GM23338 (cell line): ENCODE data around the gene TEX30. TPM values are rescaled to one million over a fixed set of nuclear protein-coding genes. Genes with fewer than 3 reads are reported as not detected.

ENCODE experiments used
- ATAC-seq: fragments of 200-7000 bp; cut with Tn5 transposase; 3 replicates; pipeline ENCODE4 v1.9.1; 2020
- DNase-seq: peaks from one replicate; pipeline ENCODE4 v3.0.0-alpha.2; 2015; ENCODE audit warnings: low spot score
- H2AFZ ChIP-seq: fragments of 200-600 bp; sonication (generic); 2 replicates; pipeline ENCODE4 v1.8.0; 2016; ENCODE audit warnings: antibody characterized with exemption, mild to moderate bottlenecking, moderate library complexity
- H3F3A ChIP-seq: fragments of 200-600 bp; sonication (generic); replicated peaks from 2 replicates; pipeline ENCODE4 v1.8.0; 2017; ENCODE audit warnings: antibody characterized with exemption, mixed run types, low read depth
- H3K27ac ChIP-seq: fragments of 200-600 bp; sonication (generic); 2 replicates; pipeline ENCODE4 v1.6.1; 2016; ENCODE audit warnings: low read depth
- H3K27me3 ChIP-seq: fragments of 200-600 bp; sonication (generic); 2 replicates; pipeline ENCODE4 v1.8.0; 2016; ENCODE audit warnings: mild to moderate bottlenecking, mixed run types, moderate library complexity; ENCODE audit not compliant: insufficient read depth
- H3K36me3 ChIP-seq: fragments of 200-600 bp; sonication (generic); 2 replicates; pipeline ENCODE4 v1.8.0; 2016; ENCODE audit warnings: mild to moderate bottlenecking; ENCODE audit not compliant: insufficient read depth
- H3K4me1 ChIP-seq: fragments of 200-600 bp; sonication (generic); 2 replicates; pipeline ENCODE4 v1.8.0; 2016; ENCODE audit warnings: mild to moderate bottlenecking, moderate library complexity; ENCODE audit not compliant: insufficient read depth
- H3K4me2 ChIP-seq: fragments of 200-600 bp; sonication (generic); 2 replicates; pipeline ENCODE4 v1.7.1; 2017; ENCODE audit warnings: mixed run types
- H3K4me3 ChIP-seq: fragments of 200-600 bp; sonication (generic); 2 replicates; pipeline ENCODE4 v1.6.1; 2016; ENCODE audit warnings: mixed run types
- H3K79me2 ChIP-seq: fragments of 200-600 bp; sonication (generic); replicated peaks from 2 replicates; pipeline ENCODE4 v1.8.0; 2017; ENCODE audit warnings: mild to moderate bottlenecking; ENCODE audit not compliant: insufficient read depth
- H3K9me2 ChIP-seq: fragments of 200-600 bp; sonication (generic); 2 replicates; pipeline ENCODE4 v1.8.0; 2017; ENCODE audit not compliant: insufficient read depth
- H4K20me1 ChIP-seq: fragments of 200-600 bp; sonication (generic); replicated peaks from 2 replicates; pipeline ENCODE4 v1.8.0; 2017; ENCODE audit warnings: mild to moderate bottlenecking; ENCODE audit not compliant: insufficient read depth
- H3K27ac Mint-ChIP-seq: 2 replicates; pipeline ENCODE4 v1.8.0; 2020; ENCODE audit warnings: inconsistent platforms, mild to moderate bottlenecking, moderate library complexity, mixed read lengths
- H3K27me3 Mint-ChIP-seq: 3 replicates; pipeline ENCODE4 v1.8.0; 2022; ENCODE audit warnings: low read depth, mild to moderate bottlenecking, moderate library complexity, mixed read lengths, inconsistent platforms; ENCODE audit not compliant: insufficient read depth, poor library complexity
- H3K36me3 Mint-ChIP-seq: 3 replicates; pipeline ENCODE4 v1.8.0; 2021; ENCODE audit warnings: low read depth, mild to moderate bottlenecking, inconsistent platforms, moderate library complexity, mixed read lengths
- H3K4me1 Mint-ChIP-seq: 3 replicates; pipeline ENCODE4 v1.8.0; 2020; ENCODE audit warnings: mild to moderate bottlenecking, inconsistent platforms, mixed read lengths
- H3K4me3 Mint-ChIP-seq: 3 replicates; pipeline ENCODE4 v1.8.0; 2021; ENCODE audit warnings: moderate library complexity, mild to moderate bottlenecking, inconsistent platforms, mixed read lengths
- H3K9me3 Mint-ChIP-seq: 3 replicates; pipeline ENCODE4 v1.8.0; 2020; ENCODE audit warnings: moderate library complexity, mild to moderate bottlenecking, inconsistent platforms, mixed read lengths
- CREB1 ChIP-seq: fragments of 250-450 bp; sonication (Bioruptor Pico); IDR thresholded peaks from 2 replicates; pipeline ENCODE4 v1.5.0; 2020; ENCODE audit warnings: low read depth, mild to moderate bottlenecking, moderate library complexity
- CTCF ChIP-seq, 2 experiments: fragments of 200-600 bp in 1 of 2; sonication (generic) in 1 of 2; conservative IDR thresholded peaks; 2 replicates each; pipeline versions ENCODE4 v1.5.1 to v1.6.1; 2016 to 2017; ENCODE audit warnings: antibody characterized with exemption in 2 of 2, low read depth in 2 of 2, mild to moderate bottlenecking in 2 of 2, moderate library complexity in 1 of 2
- ETS1 ChIP-seq: IDR thresholded peaks from 2 replicates; pipeline ENCODE4 v1.6.1; 2016; ENCODE audit warnings: antibody characterized with exemption
- EZH2 ChIP-seq: fragments of 200-600 bp; sonication (generic); IDR thresholded peaks from one replicate; pipeline ENCODE4 v1.8.0; 2017; ENCODE audit warnings: antibody characterized with exemption, mild to moderate bottlenecking, low read depth; ENCODE audit not compliant: unreplicated experiment
- EZH2phosphoT487 ChIP-seq: fragments of 200-600 bp; sonication (generic); IDR thresholded peaks from one replicate; pipeline ENCODE4 v1.8.1; 2018; ENCODE audit warnings: antibody characterized with exemption; ENCODE audit not compliant: unreplicated experiment
- JUNB ChIP-seq: IDR thresholded peaks from one replicate; pipeline ENCODE4 v1.6.1; 2016; ENCODE audit warnings: antibody characterized with exemption; ENCODE audit not compliant: unreplicated experiment
- NANOG ChIP-seq: IDR thresholded peaks from 2 replicates; pipeline ENCODE4 v1.6.1; 2016; ENCODE audit warnings: antibody characterized with exemption, borderline replicate concordance
- POLR2AphosphoS5 ChIP-seq: IDR thresholded peaks from 2 replicates; pipeline ENCODE4 v1.6.1; 2016; ENCODE audit warnings: antibody characterized with exemption, low read depth
- REST ChIP-seq: IDR thresholded peaks from one replicate; pipeline ENCODE4 v1.6.1; 2018; ENCODE audit warnings: antibody characterized with exemption; ENCODE audit not compliant: unreplicated experiment
- STAT1 ChIP-seq: IDR thresholded peaks from one replicate; pipeline ENCODE4 v1.6.1; 2016; ENCODE audit warnings: antibody characterized with exemption; ENCODE audit not compliant: unreplicated experiment
- ZNF114 ChIP-seq: fragments of 250-450 bp; sonication (Bioruptor Pico); IDR thresholded peaks from 2 replicates; pipeline ENCODE4 v1.5.0; 2020; ENCODE audit warnings: mild to moderate bottlenecking, moderate library complexity
- ZNF331 ChIP-seq: fragments of 250-450 bp; sonication (Bioruptor Pico); IDR thresholded peaks from 2 replicates; pipeline ENCODE4 v1.5.0; 2020; ENCODE audit warnings: low read depth, mild to moderate bottlenecking, moderate library complexity
- ZNF462 ChIP-seq: fragments of 250-450 bp; sonication (Bioruptor Pico); IDR thresholded peaks from 2 replicates; pipeline ENCODE4 v1.5.0; 2020; ENCODE audit warnings: mild to moderate bottlenecking, moderate library complexity
- polyA plus RNA-seq: library from polyadenylated mRNA; unstranded; fragments of >200 nt; fragmentation: Nextera tagmentation; extraction: Ambion mirVana; gene quantifications from 2 replicates; pipeline ENCODE4 v1.2.1, GENCODE V29; 2016
- total RNA-seq: library from RNA; depleted of rRNA; stranded (reverse); fragments of >200 nt; shearing (Covaris generic); gene quantifications from 2 replicates; pipeline ENCODE4 v1.2.3, GENCODE V29; 2014

TEX30 gene
- total and polyA plus RNA-seq, 2 experiments from 2014 or later, result 6.3 to 28.2 TPM

- Histone ChIP-seq H3K79me2 (no peaks in the 10 kb centered on the region), H3K27me3 (peaks cover 30% of the 10 kb centered on the region), H3K4me1 (no peaks in the 10 kb centered on the region; the same call in 1 of the 2 replicates), H3K4me2 (no peak overlapping the region), H3K4me3 (no peak overlapping the region), H3K9me2 (no peaks in the 10 kb centered on the region), H3F3A (no peaks in the 10 kb centered on the region), H3K36me3 (no peaks in the 10 kb centered on the region), H2AFZ (no peak overlapping the region), H4K20me1 (no peaks in the 10 kb centered on the region; the same call in 1 of the 2 replicates), H3K27ac (no peak overlapping the region)
- Mint-ChIP-seq H3K9me3 (no peaks in the 10 kb centered on the region; the same call in 2 of the 3 replicates), H3K27me3 (peaks cover 19% of the 10 kb centered on the region), H3K36me3 (peaks cover 6% of the 10 kb centered on the region), H3K27ac (no peak overlapping the region), H3K4me1 (peaks cover 14% of the 10 kb centered on the region), H3K4me3 (peak overlapping the region; percentile 87; the same call in 2 of the 3 replicates)
- TF ChIP-seq NANOG (no peak), POLR2AphosphoS5 (no peak), ZNF114 (CRISPR knock-in tag) (no peak), EZH2 (no peak), CREB1 (CRISPR knock-in tag) (no peak), EZH2phosphoT487 (no peak), JUNB (no peak), ZNF331 (CRISPR knock-in tag) (no peak), ETS1 (no peak), ZNF462 (CRISPR knock-in tag) (no peak), STAT1 (no peak), CTCF (conservative IDR thresholded peaks at IDR 0.05; ENCODE audit: low read depth in 2 of 2) (no peak), REST (no peak)
- no peak for ATAC-seq
- DNase-seq, result no peak
Measured at GRCh38 chr13:102772042-102772425, 1.6 kb downstream of the TEX30 start.
